K562 (cell line): Measurements from ENCODE around the gene SYK. TPM values are rescaled to one million over a fixed set of nuclear protein-coding genes. Genes with fewer than 3 reads are reported as not detected.

Experiments used
- ATAC-seq: fragments of 200-7000 bp; cut with Tn5 transposase; 3 replicates; pipeline ENCODE4 v1.9.1; 2020; ENCODE audit warnings: moderate library complexity
- BruUV-seq: library from RNA; stranded (reverse); fragments of 400-500 nt; replicated peaks from 2 replicates; lab custom pipeline; 2021; lab: Mats Ljungman, UMichigan
- CTCF ChIA-PET: fragments of 300-600 bp; formaldehyde crosslinking; extraction: SDS; loops from one replicate; lab custom pipeline; 2021; ENCODE audit warnings: low intra/inter-chr PET ratio; lab: Yijun Ruan, JAX
- POLR2A ChIA-PET: fragments of 300-600, 350-650 bp; sonication (Branson Sonifier 250); formaldehyde crosslinking; extraction: SDS; loops from one replicate; lab custom pipeline; 2021; ENCODE audit warnings: antibody characterized with exemption, inconsistent platforms; lab: Yijun Ruan, JAX
- DNase-seq, 4 experiments: peaks; one replicate each; pipeline versions ENCODE4 v3.0.0 to v3.0.0-alpha.2; 2011 to 2018; ENCODE audit warnings: low spot score in 3 of 4, mixed read lengths in 3 of 4; ENCODE audit errors: extremely low read depth in 1 of 4
- FAIRE-seq: peaks from 2 replicates; lab custom pipeline; 2011; peaks lifted over from hg19 to GRCh38; lab: Jason Lieb, UNC
- H2AFZ ChIP-seq: 2 replicates; pipeline ENCODE4 v1.6.0; 2011; ENCODE audit warnings: low read depth, low read length, control low read depth, inconsistent platforms
- H3K27ac ChIP-seq: fragments of 200-600 bp; 3 replicates; pipeline ENCODE4 v1.8.0; 2011; ENCODE audit warnings: low read depth, mild to moderate bottlenecking, control low read depth, inconsistent platforms, low read length, moderate library complexity, mixed read lengths; ENCODE audit errors: extremely low read depth
- H3K27me3 ChIP-seq, 2 experiments: fragments of 300-600 bp in 1 of 2; 2 replicates in 1 of 2; 3 replicates in 1 of 2; pipeline versions ENCODE4 v1.6.0 to v1.8.0; 2011; ENCODE audit warnings: inconsistent platforms in 2 of 2, low read length in 2 of 2, mild to moderate bottlenecking in 1 of 2, mixed read lengths in 1 of 2, moderate library complexity in 1 of 2; ENCODE audit not compliant: control insufficient read depth in 2 of 2, insufficient read depth in 2 of 2
- H3K36me3 ChIP-seq: fragments of 300-600 bp; 3 replicates; pipeline ENCODE4 v1.8.0; 2011; ENCODE audit warnings: mild to moderate bottlenecking, low read length, inconsistent platforms; ENCODE audit not compliant: control insufficient read depth, insufficient read depth
- H3K4me1 ChIP-seq, 2 experiments: fragments of 200-600 bp in 1 of 2; replicated peaks in 1 of 2; 2 replicates in 1 of 2; 3 replicates in 1 of 2; pipeline versions ENCODE4 v1.5.1 to v1.8.0; 2011; ENCODE audit warnings: inconsistent platforms in 2 of 2, low read length in 2 of 2, mild to moderate bottlenecking in 1 of 2, mixed read lengths in 1 of 2, moderate library complexity in 1 of 2; ENCODE audit not compliant: control insufficient read depth in 2 of 2, insufficient read depth in 2 of 2
- H3K4me2 ChIP-seq: 2 replicates; pipeline ENCODE4 v1.6.1; 2011; ENCODE audit warnings: low read length, control low read depth, inconsistent platforms, mixed read lengths; ENCODE audit not compliant: insufficient read depth
- H3K4me3 ChIP-seq: fragments of 200-600 bp; sonication (generic), shearing (Covaris generic); 2 replicates; pipeline ENCODE4 v1.5.1; 2016; ENCODE audit warnings: control low read depth, inconsistent platforms
- H3K79me2 ChIP-seq: fragments of 200-600 bp; 3 replicates; pipeline ENCODE4 v1.8.0; 2011; ENCODE audit warnings: low read length, inconsistent platforms; ENCODE audit not compliant: control insufficient read depth, insufficient read depth
- H3K9ac ChIP-seq, 2 experiments: 2 replicates each; pipeline versions ENCODE4 v1.6.0 to v1.6.1; 2011; ENCODE audit warnings: low read depth in 2 of 2, low read length in 2 of 2, control low read depth in 1 of 2, inconsistent platforms in 1 of 2, mild to moderate bottlenecking in 1 of 2, mixed read lengths in 1 of 2; ENCODE audit not compliant: insufficient read depth in 1 of 2
- H3K9me1 ChIP-seq: one replicate; pipeline ENCODE4 v1.6.0; 2011; ENCODE audit warnings: inconsistent platforms, mild to moderate bottlenecking, low read length, moderate library complexity; ENCODE audit not compliant: control insufficient read depth, insufficient read depth
- H3K9me3 ChIP-seq: replicated peaks from 2 replicates; pipeline ENCODE4 v1.5.1; 2011; ENCODE audit warnings: low read depth, low read length, inconsistent platforms; ENCODE audit not compliant: control insufficient read depth, insufficient read depth
- H4K20me1 ChIP-seq: replicated peaks from 2 replicates; pipeline ENCODE4 v1.6.1; 2011; ENCODE audit warnings: low read length, inconsistent platforms, mixed read lengths; ENCODE audit not compliant: control insufficient read depth, insufficient read depth
- GATA2 ChIP-seq: sonication (generic); formaldehyde crosslinking; IDR thresholded peaks from 2 replicates; pipeline ENCODE4 v1.4.0; 2020; ENCODE audit warnings: mild to moderate bottlenecking, missing genetic modification reagents
- RNF2 ChIP-seq: sonication (generic); IDR thresholded peaks from 2 replicates; pipeline ENCODE4 v1.6.1; 2016
- STAG1 ChIP-seq: sonication (generic); formaldehyde crosslinking; IDR thresholded peaks from 2 replicates; pipeline ENCODE4 v1.5.0; 2020; ENCODE audit warnings: missing genetic modification reagents, borderline replicate concordance
- TCFL5 ChIP-seq: fragments of 250-450 bp; sonication (Bioruptor Pico); conservative IDR thresholded peaks from 2 replicates; pipeline ENCODE4 v1.6.1; 2021; ENCODE audit warnings: mild to moderate bottlenecking, moderate library complexity, matching md5 sums
- YBX1 ChIP-seq: fragments of 450-650 bp; IDR thresholded peaks from 2 replicates; pipeline ENCODE4 v1.7.1; 2016; ENCODE audit warnings: mild to moderate bottlenecking
- ZBTB1 ChIP-seq: sonication (generic); formaldehyde crosslinking; IDR thresholded peaks from 2 replicates; pipeline ENCODE4 v1.8.1; 2023; ENCODE audit warnings: missing genetic modification reagents, low read depth, mild to moderate bottlenecking, borderline replicate concordance
- ZNF444 ChIP-seq: fragments of 250-450 bp; sonication (Bioruptor Pico); IDR thresholded peaks from 2 replicates; pipeline ENCODE4 v1.4.0; 2020; ENCODE audit warnings: mild to moderate bottlenecking, moderate library complexity
- WGBS: fragments of 100-300 bp; shearing (Covaris generic); methylation state at CpG from one replicate; pipeline ENCODE4 v1.1.6; 2016; ENCODE audit warnings: low coverage, mixed read lengths; ENCODE audit not compliant: insufficient coverage; ENCODE audit errors: missing lambda C conversion rate; 5-methylcytosine and 5-hydroxymethylcytosine counted together
- in situ Hi-C: fragments of 300-500 bp; cut with MboI; formaldehyde crosslinking; loops from 4 replicates; pipeline ENCODE4 v1.15.0; 2018; ENCODE audit warnings: inconsistent platforms, mixed read lengths
- intact Hi-C: fragments of 100-400 bp; cut with micrococcal nuclease; formaldehyde crosslinking; loops from 2 replicates; pipeline ENCODE4 v1.14.2; 2022
- polyA plus RNA-seq, 8 experiments: library from polyadenylated mRNA; depleted of rRNA in 4 of 8; stranded (reverse) in 5 of 8; unstranded in 3 of 8; fragments of >200 nt; fragmentation: Nextera tagmentation in 2 of 8; fragmentation: Illumina TruSeq in 1 of 8; extraction: Ambion mirVana in 2 of 8; extraction: Trizol in 1 of 8; gene quantifications; 2 replicates each; pipeline versions ENCODE4 v1.2.1 to v1.2.3, GENCODE V29; 2011 to 2014; ENCODE audit warnings: inconsistent platforms in 1 of 8, missing spikeins in 1 of 8
- total RNA-seq, 7 experiments: library from RNA; depleted of rRNA in 6 of 7; stranded (reverse); fragments of >200 nt in 6 of 7; fragmentation: Illumina TruSeq in 2 of 7; extraction: Trizol in 2 of 7; gene quantifications; 2 replicates each; pipeline versions ENCODE4 v1.2.1 to v1.2.3, GENCODE V29; 2011 to 2021; ENCODE audit warnings: low replicate concordance in 1 of 7
- TF ChIP-seq, protein P1 (sequence below), 2 experiments: fragments of 450-650 bp; IDR thresholded peaks; 2 replicates each; pipeline ENCODE4 v1.6.1; 2018; ENCODE audit warnings: mild to moderate bottlenecking in 2 of 2, low read depth in 1 of 2; ENCODE audit not compliant: partially characterized antibody in 2 of 2
- TF ChIP-seq, protein P2 (sequence below), 2 experiments: fragments of 450-650 bp; conservative IDR thresholded peaks; 2 replicates each; pipeline ENCODE4 v1.6.1; 2017; ENCODE audit warnings: mild to moderate bottlenecking in 2 of 2, moderate library complexity in 2 of 2
- TF ChIP-seq, protein P3 (sequence below): fragments of 250-450 bp; sonication (Bioruptor Pico); IDR thresholded peaks from 2 replicates; pipeline ENCODE4 v1.5.0; 2021

Gene SYK
- total and polyA plus RNA-seq, 9 of the 15 experiments (the other 6 are each of a cell fraction or from before 2014, with no cell fraction given) = 3.9 to 32.7 (median 16.7) TPM

DNA sequence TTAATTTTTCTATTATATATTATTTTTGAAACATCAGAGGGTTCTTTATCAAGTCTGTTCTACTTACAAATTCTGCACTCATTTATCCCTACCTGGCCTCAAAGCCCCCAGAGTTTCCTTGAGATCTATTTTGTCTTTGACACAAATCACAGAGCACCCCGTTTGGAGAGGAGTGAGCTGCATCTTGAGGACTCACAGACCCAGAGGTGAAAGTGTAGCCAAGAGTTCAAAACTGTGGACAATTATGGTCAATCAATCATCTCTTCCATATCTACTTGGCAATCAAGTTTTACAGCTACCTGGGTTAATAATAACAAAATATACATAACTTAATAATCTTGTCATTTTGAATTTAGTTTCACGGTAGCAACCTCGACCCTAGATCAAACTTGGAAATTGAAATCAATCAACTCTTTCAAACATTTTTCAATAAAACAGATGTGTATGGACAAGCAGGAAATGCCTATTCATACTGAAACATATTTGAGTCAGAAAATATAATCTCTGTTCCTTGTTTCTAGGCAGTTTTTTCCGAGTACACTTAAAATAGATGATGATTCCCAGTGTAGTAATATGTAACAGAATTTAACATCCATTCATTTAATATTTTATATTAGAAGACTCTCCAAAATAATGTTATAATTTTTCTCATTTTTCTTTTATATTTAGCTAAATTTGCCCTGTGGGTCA, 13.7 kb upstream of the SYK start:
- ATAC-seq (no peak), FAIRE-seq (no peak), DNase-seq (no peak)
- Histone ChIP-seq H3K4me3 (no peak overlapping the region), H3K9ac (no peak overlapping the region), H3K79me2 (no peaks in the 10 kb centered on the region), H2AFZ (no peak overlapping the region), H3K4me2 (no peak overlapping the region), H3K9me3 (no peaks in the 10 kb centered on the region), H4K20me1 (no peaks in the 10 kb centered on the region), H3K9me1 (no peaks in the 10 kb centered on the region), H3K27me3 (peaks cover 0 to 4% of the 10 kb centered on the region in 2 experiments; a peak in 1 of 5 replicates), H3K4me1 (no peaks in the 10 kb centered on the region), H3K36me3 (no peaks in the 10 kb centered on the region), H3K27ac (no peak overlapping the region)
- no TSS peak for BruUV-seq
- ChIA-PET CTCF (no interaction called here), POLR2A (no interaction called here)
- intact Hi-C loops = no loop called here
- 4% methylated on average over 4 of the region's 4 CpGs for WGBS
- in situ Hi-C loops = no loop called here
- TF ChIP-seq STAG1 (CRISPR knock-in tag) = no peak
- TF ChIP-seq TCFL5 = no peak
- no peak for TF ChIP-seq GATA2 (CRISPR knock-in tag)
- TF ChIP-seq ZBTB1 (CRISPR knock-in tag) = no peak
- TF ChIP-seq, protein P1, sequence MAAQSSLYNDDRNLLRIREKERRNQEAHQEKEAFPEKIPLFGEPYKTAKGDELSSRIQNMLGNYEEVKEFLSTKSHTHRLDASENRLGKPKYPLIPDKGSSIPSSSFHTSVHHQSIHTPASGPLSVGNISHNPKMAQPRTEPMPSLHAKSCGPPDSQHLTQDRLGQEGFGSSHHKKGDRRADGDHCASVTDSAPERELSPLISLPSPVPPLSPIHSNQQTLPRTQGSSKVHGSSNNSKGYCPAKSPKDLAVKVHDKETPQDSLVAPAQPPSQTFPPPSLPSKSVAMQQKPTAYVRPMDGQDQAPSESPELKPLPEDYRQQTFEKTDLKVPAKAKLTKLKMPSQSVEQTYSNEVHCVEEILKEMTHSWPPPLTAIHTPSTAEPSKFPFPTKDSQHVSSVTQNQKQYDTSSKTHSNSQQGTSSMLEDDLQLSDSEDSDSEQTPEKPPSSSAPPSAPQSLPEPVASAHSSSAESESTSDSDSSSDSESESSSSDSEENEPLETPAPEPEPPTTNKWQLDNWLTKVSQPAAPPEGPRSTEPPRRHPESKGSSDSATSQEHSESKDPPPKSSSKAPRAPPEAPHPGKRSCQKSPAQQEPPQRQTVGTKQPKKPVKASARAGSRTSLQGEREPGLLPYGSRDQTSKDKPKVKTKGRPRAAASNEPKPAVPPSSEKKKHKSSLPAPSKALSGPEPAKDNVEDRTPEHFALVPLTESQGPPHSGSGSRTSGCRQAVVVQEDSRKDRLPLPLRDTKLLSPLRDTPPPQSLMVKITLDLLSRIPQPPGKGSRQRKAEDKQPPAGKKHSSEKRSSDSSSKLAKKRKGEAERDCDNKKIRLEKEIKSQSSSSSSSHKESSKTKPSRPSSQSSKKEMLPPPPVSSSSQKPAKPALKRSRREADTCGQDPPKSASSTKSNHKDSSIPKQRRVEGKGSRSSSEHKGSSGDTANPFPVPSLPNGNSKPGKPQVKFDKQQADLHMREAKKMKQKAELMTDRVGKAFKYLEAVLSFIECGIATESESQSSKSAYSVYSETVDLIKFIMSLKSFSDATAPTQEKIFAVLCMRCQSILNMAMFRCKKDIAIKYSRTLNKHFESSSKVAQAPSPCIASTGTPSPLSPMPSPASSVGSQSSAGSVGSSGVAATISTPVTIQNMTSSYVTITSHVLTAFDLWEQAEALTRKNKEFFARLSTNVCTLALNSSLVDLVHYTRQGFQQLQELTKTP (IDR thresholded peaks at IDR 0.05; ENCODE audit: low read depth in 1 of 2, partially characterized antibody in 2 of 2) = no peak
- no peak for TF ChIP-seq ZNF444 (CRISPR knock-in tag)
- no peak for TF ChIP-seq RNF2
- TF ChIP-seq, protein P2, sequence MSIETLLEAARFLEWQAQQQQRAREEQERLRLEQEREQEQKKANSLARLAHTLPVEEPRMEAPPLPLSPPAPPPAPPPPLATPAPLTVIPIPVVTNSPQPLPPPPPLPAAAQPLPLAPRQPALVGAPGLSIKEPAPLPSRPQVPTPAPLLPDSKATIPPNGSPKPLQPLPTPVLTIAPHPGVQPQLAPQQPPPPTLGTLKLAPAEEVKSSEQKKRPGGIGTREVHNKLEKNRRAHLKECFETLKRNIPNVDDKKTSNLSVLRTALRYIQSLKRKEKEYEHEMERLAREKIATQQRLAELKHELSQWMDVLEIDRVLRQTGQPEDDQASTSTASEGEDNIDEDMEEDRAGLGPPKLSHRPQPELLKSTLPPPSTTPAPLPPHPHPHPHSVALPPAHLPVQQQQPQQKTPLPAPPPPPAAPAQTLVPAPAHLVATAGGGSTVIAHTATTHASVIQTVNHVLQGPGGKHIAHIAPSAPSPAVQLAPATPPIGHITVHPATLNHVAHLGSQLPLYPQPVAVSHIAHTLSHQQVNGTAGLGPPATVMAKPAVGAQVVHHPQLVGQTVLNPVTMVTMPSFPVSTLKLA (conservative IDR thresholded peaks at IDR 0.05) = no peak
- TF ChIP-seq, protein P3, sequence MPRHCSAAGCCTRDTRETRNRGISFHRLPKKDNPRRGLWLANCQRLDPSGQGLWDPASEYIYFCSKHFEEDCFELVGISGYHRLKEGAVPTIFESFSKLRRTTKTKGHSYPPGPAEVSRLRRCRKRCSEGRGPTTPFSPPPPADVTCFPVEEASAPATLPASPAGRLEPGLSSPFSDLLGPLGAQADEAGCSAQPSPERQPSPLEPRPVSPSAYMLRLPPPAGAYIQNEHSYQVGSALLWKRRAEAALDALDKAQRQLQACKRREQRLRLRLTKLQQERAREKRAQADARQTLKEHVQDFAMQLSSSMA (CRISPR knock-in tag) = no peak
- TF ChIP-seq YBX1 = no peak
